ENCODE measurements around the gene AGA.

The AGA gene

DNA sequence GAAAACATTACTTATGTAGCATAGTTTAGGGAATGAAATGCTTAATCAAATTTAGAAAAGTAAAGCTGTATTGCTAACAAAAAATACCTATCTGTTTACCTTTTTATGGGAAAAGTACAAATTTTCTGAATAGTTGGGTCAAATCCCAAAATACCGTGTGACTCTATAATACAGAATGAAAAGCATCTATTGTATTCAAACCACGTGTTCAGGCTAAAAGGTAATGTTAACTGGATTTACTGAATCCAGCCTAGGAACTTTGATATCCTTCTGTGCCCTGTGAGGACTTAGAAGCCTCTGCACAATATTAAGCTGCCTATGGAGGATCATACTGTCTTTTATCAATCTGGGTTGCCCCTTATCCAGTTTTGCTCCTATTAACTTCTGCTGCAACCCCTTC lies 36.3 kb upstream of the AGA start:
- ChIA-PET CTCF (interaction anchor here (1.3 to 1.6 kb wide), 2 partner anchors 13 to 228 kb away, joined by 3 to 4 read pairs; no protein-coding TSS in a partner anchor), POLR2A (no interaction called here)
- TF ChIP-seq, protein P1, sequence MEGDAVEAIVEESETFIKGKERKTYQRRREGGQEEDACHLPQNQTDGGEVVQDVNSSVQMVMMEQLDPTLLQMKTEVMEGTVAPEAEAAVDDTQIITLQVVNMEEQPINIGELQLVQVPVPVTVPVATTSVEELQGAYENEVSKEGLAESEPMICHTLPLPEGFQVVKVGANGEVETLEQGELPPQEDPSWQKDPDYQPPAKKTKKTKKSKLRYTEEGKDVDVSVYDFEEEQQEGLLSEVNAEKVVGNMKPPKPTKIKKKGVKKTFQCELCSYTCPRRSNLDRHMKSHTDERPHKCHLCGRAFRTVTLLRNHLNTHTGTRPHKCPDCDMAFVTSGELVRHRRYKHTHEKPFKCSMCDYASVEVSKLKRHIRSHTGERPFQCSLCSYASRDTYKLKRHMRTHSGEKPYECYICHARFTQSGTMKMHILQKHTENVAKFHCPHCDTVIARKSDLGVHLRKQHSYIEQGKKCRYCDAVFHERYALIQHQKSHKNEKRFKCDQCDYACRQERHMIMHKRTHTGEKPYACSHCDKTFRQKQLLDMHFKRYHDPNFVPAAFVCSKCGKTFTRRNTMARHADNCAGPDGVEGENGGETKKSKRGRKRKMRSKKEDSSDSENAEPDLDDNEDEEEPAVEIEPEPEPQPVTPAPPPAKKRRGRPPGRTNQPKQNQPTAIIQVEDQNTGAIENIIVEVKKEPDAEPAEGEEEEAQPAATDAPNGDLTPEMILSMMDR (IDR thresholded peaks at IDR 0.05; ENCODE audit: control extremely low read depth, extremely low read depth, low read depth, missing control alignments): no peak
- DNase-seq (ENCODE audit: extremely low spot score): no peak

DNA sequence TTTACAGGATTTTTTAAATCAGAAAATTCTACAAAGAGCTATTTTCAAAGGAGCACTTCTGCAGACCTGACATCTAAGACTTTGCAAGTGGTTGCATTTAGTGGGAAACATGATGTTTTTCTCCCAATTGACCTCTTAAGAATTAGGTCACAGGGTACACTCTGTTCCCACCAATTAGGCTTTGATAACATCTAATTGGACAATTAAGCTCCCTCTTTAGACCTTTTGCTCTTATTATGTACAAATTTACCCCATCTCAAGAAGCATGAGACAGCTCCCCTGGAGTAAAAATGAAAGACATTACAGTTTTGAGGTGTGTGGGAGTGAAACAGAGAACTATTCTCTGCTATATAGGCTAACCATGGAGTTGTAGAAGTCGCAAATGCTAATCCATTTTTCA lies 31.8 kb upstream of the AGA start:
- no peak for DNase-seq (ENCODE audit: extremely low spot score)
- ChIA-PET CTCF (interaction anchor here (0.8 to 4.0 kb wide), 5 partner anchors 10 to 35 kb away, joined by 3 to 19 read pairs (median 3); partner anchors contain the start of gene AGA), POLR2A (no interaction called here)
- TF ChIP-seq, protein P1 (IDR thresholded peaks at IDR 0.05; ENCODE audit: control extremely low read depth, extremely low read depth, low read depth, missing control alignments): no peak

DNA sequence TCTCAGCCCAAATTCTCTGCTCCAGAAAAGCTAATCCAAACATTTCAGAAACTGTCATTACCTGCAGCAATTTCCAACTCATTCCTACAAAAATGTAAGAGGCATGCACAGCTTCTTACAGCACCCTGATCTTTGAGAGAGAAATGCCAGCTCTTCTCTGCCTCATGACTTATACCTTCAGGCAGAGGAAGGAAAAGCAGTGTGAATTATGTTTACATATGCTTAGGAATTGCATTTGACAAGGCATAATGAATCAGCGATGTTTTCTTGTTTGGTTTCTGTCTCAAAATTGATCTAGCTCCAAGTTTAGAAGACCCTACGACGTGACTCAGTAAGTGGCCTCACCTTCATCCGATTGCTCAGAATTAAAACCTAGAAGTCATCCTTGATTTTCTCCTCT lies 21.8 kb upstream of the AGA start:
- POLR2A ChIA-PET: no interaction called here
- CTCF ChIA-PET: interaction anchor here (1.5 to 4.3 kb wide), 2 partner anchors 9 to 14 kb away, joined by 3 to 19 read pairs; no protein-coding TSS in a partner anchor
- DNase-seq (ENCODE audit: extremely low spot score): no peak
- TF ChIP-seq, protein P1 (IDR thresholded peaks at IDR 0.05; ENCODE audit: control extremely low read depth, extremely low read depth, low read depth, missing control alignments): no peak

DNA sequence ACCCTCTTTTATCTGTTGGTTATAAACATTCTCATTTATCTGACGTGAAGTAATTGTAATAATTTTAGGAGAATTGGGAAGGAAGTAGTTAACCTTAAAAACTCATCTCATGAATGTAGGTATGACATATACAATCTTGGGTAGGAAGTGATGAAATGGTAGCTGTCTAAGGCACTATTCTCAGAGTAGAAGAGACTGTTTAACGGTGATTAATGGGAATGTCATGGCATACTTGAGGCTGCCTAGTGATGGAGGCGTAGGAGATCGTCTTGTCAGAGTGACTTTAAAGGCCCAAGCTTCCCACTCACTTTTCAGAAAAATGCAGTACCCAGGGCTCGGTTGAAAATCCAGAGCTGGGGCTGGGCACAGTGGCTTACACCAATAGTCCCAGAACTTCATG lies 19.4 kb upstream of the AGA start:
- no peak for DNase-seq (ENCODE audit: extremely low spot score)
- TF ChIP-seq, protein P1 (IDR thresholded peaks at IDR 0.05; ENCODE audit: control extremely low read depth, extremely low read depth, low read depth, missing control alignments): no peak
- POLR2A ChIA-PET: no interaction called here
- CTCF ChIA-PET: interaction anchor here (1.4 to 4.3 kb wide), 3 partner anchors 11 to 14 kb away, joined by 3 to 19 read pairs (median 4); no protein-coding TSS in a partner anchor

DNA sequence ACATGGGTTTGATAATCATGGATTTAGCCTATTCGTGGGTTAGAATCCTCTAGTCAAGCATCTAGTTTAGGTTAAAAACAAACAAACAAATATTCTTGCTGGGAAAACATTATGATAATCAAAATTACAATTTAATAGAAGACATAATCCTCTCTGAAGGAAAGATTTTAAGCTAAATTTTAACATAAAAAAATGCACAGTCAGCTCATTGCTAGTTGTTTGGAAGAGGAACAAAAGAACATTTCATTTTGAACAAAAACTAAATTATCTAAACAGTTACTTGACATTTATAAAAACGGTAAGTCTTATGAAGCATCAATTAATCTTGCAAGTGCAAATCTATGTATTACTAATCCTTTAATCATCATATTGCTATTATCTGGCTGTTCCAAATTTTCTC lies 18.2 kb upstream of the AGA start:
- DNase-seq (ENCODE audit: extremely low spot score): no peak
- ChIA-PET CTCF (no interaction called here), POLR2A (no interaction called here)
- TF ChIP-seq, protein P1 (IDR thresholded peaks at IDR 0.05; ENCODE audit: control extremely low read depth, extremely low read depth, low read depth, missing control alignments): no peak

DNA sequence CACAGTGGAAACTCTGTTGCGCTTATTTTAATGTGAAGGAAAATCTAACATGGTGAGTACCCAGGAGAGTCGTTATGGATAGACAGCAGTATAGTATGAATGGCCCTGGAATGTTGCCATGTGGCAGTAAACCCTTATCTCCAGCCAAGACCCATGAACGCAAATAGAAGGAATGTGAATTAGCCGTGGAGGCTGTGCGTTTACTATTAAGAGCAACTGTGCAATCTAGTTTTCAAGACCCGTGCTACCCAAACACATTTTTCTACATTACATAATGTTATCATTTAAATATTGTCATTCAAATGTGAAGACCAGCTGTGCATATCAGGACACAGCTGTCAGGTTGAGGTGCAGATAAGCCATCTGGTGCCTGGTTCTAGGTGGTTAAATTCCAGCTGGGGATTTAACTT lies 13.3 kb upstream of the AGA start:
- CTCF ChIA-PET: no interaction called here
- TF ChIP-seq, protein P1 (IDR thresholded peaks at IDR 0.05; ENCODE audit: control extremely low read depth, extremely low read depth, low read depth, missing control alignments): no peak
- no peak for DNase-seq (ENCODE audit: extremely low spot score)
- POLR2A ChIA-PET: no interaction called here

DNA sequence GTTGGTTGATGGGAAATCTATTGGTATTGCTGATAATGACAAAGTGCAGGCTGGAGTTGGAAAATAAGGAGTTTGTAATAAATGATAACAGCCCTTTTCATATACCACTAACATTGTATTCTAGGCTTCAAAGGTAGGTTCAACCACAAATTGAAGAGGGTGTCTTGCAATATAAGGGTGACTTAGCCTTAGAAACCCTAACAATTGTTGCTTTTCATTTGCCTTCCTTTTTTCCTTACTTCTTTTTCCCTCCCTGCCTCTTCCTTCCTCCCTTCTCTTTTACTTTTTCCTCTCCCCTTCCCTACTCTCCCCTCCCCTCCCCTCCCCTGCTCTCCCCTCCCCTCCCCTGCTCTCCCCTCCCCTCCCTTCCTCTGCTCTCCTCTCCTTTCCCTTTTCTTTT lies 10.9 kb upstream of the AGA start:
- ChIA-PET CTCF (no interaction called here), POLR2A (no interaction called here)
- DNase-seq (ENCODE audit: extremely low spot score): no peak
- TF ChIP-seq, protein P1 (IDR thresholded peaks at IDR 0.05; ENCODE audit: control extremely low read depth, extremely low read depth, low read depth, missing control alignments): no peak
